Left lung (tissue), 10 donors: Measurements from ENCODE around the gene CACNA1F. TPM values are rescaled to one million over a fixed set of nuclear protein-coding genes. Genes with fewer than 3 reads are reported as not detected.

ENCODE experiments used
- ATAC-seq: fragments of 200-7000 bp; cut with Tn5 transposase; one replicate; pipeline ENCODE4 v1.9.1; 2020; ENCODE audit warnings: moderate library complexity
- DNase-seq, 4 donors: peaks; one replicate each; pipeline ENCODE4 v3.0.0-alpha.2; 2013 to 2020
- H3K27ac ChIP-seq, 2 donors: fragments of 200-600 bp; sonication (generic) in 1 of 2; one replicate each; pipeline versions ENCODE4 v1.5.0 to v1.8.0; 2020 to 2021
- H3K27me3 ChIP-seq, 2 donors: fragments of 200-600 bp; sonication (generic) in 1 of 2; one replicate each; pipeline versions ENCODE4 v1.5.0 to v1.8.0; 2020 to 2021
- H3K36me3 ChIP-seq, 2 donors: fragments of 200-600 bp; sonication (generic) in 1 of 2; one replicate each; pipeline versions ENCODE4 v1.5.0 to v1.8.0; 2020 to 2021
- H3K4me1 ChIP-seq, 2 donors: fragments of 200-600 bp; one replicate each; pipeline ENCODE4 v1.8.0; 2021
- H3K4me3 ChIP-seq, 2 donors: fragments of 200-600 bp; sonication (generic) in 1 of 2; one replicate each; pipeline versions ENCODE4 v1.5.0 to v1.8.0; 2020 to 2021; ENCODE audit warnings: mild to moderate bottlenecking in 1 of 2
- H3K9me3 ChIP-seq, 2 donors: fragments of 200-600 bp; sonication (generic) in 1 of 2; one replicate each; pipeline versions ENCODE4 v1.5.0 to v1.8.0; 2020 to 2021
- intact Hi-C, 2 donors: fragments of 100-400 bp; cut with DNase I; formaldehyde crosslinking; loops; one replicate each; pipeline versions ENCODE4 v1.11.2 to v1.14.2; 2022
- polyA plus RNA-seq, 6 donors: library from polyadenylated mRNA; unstranded; fragments of 120-200 nt; gene quantifications; one replicate each; pipeline ENCODE4 v1.2.1, GENCODE V29; 2013; ENCODE audit not compliant: insufficient read length in 6 of 6
- total RNA-seq, 2 donors: library from RNA; stranded (reverse); fragmentation: NEBNext Ultra II Directional; extraction: Animal tissue kit (Norgen Biotek cat#: 25700); gene quantifications; one replicate each; pipeline ENCODE4 v1.2.1, GENCODE V29; 2021
- TF ChIP-seq, protein P1 (sequence below), 2 donors: fragments of 200-600 bp; sonication (generic) in 1 of 2; IDR thresholded peaks; one replicate each; pipeline versions ENCODE4 v1.5.0 to v1.8.0; 2021; ENCODE audit warnings: antibody characterized with exemption in 2 of 2
- donor health status: DM: no; HTN: yes; CAD: no.
- donor health status: DM: no; HTN: no; CAD: no.

The CACNA1F gene
- total and polyA plus RNA-seq, 8 donors = 0.20 to 0.73 (median 0.25) TPM

DNA sequence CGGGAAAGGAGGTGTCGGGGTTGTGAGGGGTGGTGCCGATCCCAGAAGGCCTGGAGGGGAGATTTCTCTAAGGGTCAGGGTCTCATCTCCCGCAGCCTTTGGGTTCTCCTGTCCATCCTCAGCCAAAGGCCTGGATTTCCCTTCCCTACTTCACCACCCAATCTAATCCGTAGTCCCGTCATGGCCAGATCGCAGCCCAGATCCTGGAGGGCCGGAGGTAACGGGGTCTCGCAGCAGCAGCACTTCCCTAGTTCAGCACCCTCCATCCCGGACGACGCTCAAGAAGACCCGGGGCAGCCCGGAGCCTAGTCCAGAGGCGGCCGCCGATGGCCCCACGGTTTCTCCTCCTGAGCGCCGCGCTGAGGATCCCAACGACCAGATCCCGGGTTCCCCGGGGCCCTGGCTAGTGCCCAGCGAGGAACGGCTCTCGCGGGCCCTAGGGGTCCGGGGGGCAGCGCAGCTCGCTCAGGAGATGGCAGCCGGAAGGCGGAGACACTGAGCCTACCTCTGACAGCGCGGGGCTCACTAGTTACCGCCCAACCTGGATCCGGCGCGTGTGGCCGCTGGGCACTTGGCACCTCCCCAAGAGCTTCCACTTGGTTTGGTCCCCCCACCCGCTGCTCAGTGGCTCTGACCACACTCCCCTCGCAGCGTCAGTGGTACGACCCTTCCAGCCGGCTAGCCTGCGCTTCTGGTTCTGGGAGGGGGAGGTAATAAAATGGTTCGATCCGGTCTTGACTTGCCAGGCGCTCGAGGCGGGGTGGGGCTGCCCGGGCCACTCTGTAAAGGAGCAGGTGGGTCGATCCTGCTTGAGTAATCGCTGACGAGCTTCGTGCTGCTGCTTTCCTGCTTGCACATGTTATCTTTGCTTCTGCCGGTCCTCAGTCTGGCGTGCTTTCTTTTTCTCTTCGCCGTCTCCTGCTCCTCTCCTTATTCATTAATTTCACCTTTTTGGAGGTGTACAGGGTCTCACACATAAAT is 66.9 kb downstream of the CACNA1F start:
- intact Hi-C loops = no loop called here
- ATAC-seq (peak; percentile 39), DNase-seq (peak in 3 of 4 donors; percentile 79 to 89 (median 86))
- Histone ChIP-seq H3K27ac (peak overlapping the region; percentile 92 to 98), H3K27me3 (no peaks in the 10 kb centered on the region), H3K4me3 (peak overlapping the region; percentile 17 to 38), H3K9me3 (no peaks in the 10 kb centered on the region), H3K4me1 (peaks cover 5 to 26% of the 10 kb centered on the region in 2 donors), H3K36me3 (no peaks in the 10 kb centered on the region)
- TF ChIP-seq, protein P1, sequence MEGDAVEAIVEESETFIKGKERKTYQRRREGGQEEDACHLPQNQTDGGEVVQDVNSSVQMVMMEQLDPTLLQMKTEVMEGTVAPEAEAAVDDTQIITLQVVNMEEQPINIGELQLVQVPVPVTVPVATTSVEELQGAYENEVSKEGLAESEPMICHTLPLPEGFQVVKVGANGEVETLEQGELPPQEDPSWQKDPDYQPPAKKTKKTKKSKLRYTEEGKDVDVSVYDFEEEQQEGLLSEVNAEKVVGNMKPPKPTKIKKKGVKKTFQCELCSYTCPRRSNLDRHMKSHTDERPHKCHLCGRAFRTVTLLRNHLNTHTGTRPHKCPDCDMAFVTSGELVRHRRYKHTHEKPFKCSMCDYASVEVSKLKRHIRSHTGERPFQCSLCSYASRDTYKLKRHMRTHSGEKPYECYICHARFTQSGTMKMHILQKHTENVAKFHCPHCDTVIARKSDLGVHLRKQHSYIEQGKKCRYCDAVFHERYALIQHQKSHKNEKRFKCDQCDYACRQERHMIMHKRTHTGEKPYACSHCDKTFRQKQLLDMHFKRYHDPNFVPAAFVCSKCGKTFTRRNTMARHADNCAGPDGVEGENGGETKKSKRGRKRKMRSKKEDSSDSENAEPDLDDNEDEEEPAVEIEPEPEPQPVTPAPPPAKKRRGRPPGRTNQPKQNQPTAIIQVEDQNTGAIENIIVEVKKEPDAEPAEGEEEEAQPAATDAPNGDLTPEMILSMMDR (IDR thresholded peaks at IDR 0.05) = no peak

DNA sequence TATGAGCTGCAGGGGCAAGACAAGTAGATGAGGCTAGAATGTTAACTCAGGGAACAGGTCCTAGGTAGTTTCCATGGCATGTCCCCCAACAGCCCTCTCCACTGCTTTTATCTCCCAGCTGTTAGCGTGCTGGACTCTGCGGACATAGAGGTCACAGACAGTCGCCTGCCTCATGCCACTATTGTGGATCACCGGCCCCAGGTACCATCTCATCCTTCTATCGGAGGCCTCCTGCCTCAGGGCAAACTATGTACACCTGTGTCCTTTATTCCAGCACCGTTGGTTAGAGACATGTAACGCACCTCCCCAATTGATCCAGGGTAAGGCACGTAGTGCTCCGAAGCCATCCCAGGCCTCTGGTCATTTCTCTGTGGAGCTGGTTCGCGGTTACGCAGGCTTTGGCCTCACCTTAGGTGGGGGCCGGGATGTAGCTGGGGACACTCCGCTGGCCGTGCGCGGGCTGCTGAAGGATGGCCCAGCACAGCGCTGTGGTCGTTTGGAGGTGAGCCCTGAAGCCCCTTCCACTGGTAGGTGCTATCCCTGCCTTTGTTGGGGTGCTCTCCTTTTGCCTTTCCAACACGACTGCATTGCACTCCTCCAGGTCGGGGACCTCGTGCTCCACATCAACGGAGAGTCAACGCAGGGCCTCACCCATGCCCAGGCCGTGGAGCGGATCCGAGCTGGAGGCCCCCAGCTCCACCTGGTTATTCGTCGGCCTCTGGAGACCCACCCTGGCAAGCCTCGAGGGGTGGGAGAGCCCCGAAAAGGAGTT is 68.4 kb downstream of the CACNA1F start:
- H3K9me3 ChIP-seq = no peaks in the 10 kb centered on the region
- peaks cover 5 to 22% of the 10 kb centered on the region in 2 donors for H3K4me1 ChIP-seq
- H3K4me3 ChIP-seq = no peak overlapping the region
- ATAC-seq (no peak), DNase-seq (no peak)
- H3K27ac ChIP-seq = peak overlapping the region; percentile 89 to 92
- intact Hi-C loops = no loop called here
- TF ChIP-seq, protein P1 (IDR thresholded peaks at IDR 0.05) = no peak
- no peaks in the 10 kb centered on the region for H3K27me3 ChIP-seq
- H3K36me3 ChIP-seq = no peaks in the 10 kb centered on the region

DNA sequence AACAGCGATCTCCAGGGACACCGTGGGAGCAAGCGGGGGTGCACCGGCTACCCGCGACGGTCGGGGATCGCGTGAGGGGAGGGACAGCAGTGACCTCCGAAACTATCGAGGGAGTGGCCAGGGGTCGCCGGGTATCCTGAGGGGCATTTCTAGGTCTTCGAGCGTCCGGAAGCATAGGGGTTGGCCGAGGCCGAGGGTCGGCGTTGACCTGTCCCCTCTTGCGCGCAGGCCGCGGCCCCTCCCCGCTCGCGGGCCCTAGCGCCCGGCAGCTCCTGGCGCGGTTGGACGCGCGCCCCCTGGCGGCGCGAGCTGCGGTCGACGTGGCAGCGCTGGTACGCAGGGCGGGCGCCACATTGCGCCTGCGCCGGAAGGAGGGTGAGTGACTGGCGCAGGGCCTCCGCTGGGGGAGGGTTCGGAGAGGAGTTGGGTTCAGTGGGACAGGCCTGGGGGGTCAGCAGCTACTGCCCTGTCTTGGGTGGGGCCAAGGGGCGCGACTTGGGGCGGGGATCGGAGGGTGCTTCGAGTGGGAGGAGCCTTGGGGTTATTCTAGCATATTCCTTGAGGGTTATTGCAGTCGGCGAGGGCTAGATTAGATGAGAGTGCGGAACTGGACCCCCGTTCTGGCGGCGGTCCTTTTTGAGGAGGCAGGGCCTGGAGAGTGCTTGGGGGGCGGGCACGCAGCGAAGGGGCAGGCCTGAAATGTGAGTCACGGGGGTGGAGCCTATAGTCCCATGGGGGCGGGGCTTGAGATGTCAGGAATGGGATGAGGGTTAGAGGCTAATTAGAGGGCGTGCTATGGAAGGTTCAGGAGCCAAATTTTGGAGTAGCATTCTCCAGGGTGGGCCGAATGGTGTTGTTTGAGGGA is 69.4 kb downstream of the CACNA1F start:
- ATAC-seq = peak; percentile 74
- Histone ChIP-seq H3K27ac (peak overlapping the region; percentile 89 to 92), H3K4me3 (peak overlapping the region; percentile 7 to 39), H3K27me3 (no peaks in the 10 kb centered on the region), H3K36me3 (no peaks in the 10 kb centered on the region), H3K9me3 (no peaks in the 10 kb centered on the region), H3K4me1 (peaks cover 5 to 18% of the 10 kb centered on the region in 2 donors)
- TF ChIP-seq, protein P1 (IDR thresholded peaks at IDR 0.05) = peak; percentile 65 to 93
- peak; percentile 74 to 94 (median 91) for DNase-seq
- intact Hi-C loops = no loop called here

DNA sequence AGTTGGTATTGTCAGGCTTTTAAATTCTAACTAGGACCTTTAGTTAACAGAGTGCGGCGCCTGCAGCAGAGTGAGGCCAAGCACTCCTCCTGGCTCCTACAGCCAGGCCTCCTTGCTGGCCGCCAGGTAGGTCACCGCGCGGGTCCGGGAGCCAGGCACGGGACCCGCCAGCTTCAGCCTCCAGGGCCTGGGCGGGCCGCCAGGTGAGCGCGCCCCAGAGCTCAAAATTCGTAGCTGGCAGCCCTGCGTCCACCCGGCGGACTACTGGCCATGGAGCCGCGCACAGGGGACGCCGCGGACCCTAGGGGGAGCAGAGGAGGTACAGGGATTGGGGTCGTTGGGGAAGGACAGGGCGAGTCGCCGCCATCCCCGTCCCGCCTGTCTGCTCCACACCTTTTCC is 70.5 kb downstream of the CACNA1F start, which contains the start of gene MAGIX:
TSS of gene MAGIX (plus strand) at position 139 of the 400 bp plus-strand sequence. CDS start at position 271, 132 bp downstream.
- intact Hi-C loops = no loop called here
- Histone ChIP-seq H3K9me3 (no peaks in the 10 kb centered on the region), H3K4me1 (peaks cover 5 to 7% of the 10 kb centered on the region in 2 donors), H3K27ac (peak within 1 kb of the TSS; percentile 89 to 92), H3K4me3 (peak within 1 kb of the TSS; percentile 7 to 39), H3K36me3 (no peaks in the 10 kb centered on the region), H3K27me3 (no peaks in the 10 kb centered on the region)
- DNase-seq (no peak), ATAC-seq (peak; percentile 5)
- TF ChIP-seq, protein P1 (IDR thresholded peaks at IDR 0.05) = no peak
